Measurements from ENCODE around the gene SLCO2A1. TPM values are rescaled to one million over a fixed set of nuclear protein-coding genes. Genes with fewer than 3 reads are reported as not detected.

SLCO2A1 gene
- total RNA-seq, 1 experiment from 2014 or later = not detected

- no peak for DNase-seq (ENCODE audit: extremely low read depth, low read depth)
These were observed 72.7 kb downstream of the SLCO2A1 start for GRCh38 chr3:133956982-133957381.

DNA sequence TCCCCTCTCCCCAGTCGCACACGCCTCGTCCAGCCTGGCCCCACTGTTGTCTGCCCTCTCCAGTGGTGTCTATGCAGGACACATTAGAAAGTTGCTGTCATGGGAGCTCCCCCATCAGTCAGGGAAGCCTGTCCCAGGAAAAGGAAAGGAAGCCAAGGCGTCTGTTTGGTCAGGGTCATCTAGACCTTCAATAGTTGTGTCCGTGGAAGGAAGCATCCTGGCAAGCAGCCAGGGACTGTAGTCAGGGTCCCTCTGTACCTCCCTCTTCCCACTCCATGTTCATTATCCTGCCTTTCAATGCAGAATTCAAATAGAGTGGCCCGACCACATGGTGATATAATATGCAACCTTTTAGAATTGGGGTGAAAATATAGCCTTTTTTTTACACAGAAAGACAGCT is 73.4 kb downstream of the SLCO2A1 start:
- DNase-seq (ENCODE audit: extremely low read depth, low read depth) = no peak

GRCh38 chr3:133955892-133956291 is 73.8 kb downstream of the SLCO2A1 start:
- no peak for DNase-seq (ENCODE audit: extremely low read depth, low read depth)

GRCh38 chr3:133954717-133955360 is 74.9 kb downstream of the SLCO2A1 start:
- no peak for DNase-seq (ENCODE audit: extremely low read depth, low read depth)

DNA sequence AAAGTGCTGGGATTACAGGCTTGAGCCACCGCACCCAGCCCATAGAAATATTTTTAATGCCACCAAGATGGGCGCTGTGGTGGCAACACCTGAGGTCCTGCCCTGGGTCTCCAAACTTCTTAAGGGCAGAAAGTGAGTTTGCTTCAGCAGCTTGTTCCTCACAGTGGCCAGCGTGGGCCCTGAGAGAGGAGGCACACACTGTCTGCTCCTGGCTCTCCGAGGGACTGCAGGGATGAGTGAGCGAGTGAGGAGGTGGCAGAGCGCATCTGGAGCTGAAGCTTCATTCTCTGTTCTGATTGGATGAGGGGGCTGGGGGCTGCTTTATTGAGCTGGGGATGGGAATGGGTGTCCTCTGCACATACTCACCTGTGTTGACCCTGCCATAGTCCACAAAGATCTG is 76.4 kb downstream of the SLCO2A1 start:
- DNase-seq (ENCODE audit: extremely low read depth, low read depth) = no peak

GRCh38 chr3:133949438-133949837 is 80.3 kb downstream of the SLCO2A1 start:
- no peak for DNase-seq (ENCODE audit: extremely low read depth, low read depth)

DNA sequence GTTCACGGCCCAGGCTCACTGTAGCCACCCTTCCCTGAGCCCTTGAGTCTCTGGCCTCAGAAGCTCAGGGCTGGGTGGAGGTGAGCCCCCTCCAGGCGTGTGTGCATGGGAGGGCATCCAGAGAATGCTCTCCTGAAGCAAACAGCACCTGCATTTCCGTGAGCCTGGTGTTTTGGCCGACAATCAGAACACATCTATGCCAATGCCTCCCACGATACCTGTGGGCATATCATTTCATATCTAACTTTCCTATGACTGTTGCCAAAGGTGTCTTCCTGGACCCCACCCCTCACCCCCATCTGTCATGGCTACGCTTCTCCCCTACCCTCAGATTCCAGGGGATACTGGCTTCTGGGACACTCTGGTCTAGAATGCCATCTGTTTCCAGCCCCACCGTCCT is 80.7 kb downstream of the SLCO2A1 start:
- DNase-seq (ENCODE audit: extremely low read depth, low read depth) = no peak

DNA sequence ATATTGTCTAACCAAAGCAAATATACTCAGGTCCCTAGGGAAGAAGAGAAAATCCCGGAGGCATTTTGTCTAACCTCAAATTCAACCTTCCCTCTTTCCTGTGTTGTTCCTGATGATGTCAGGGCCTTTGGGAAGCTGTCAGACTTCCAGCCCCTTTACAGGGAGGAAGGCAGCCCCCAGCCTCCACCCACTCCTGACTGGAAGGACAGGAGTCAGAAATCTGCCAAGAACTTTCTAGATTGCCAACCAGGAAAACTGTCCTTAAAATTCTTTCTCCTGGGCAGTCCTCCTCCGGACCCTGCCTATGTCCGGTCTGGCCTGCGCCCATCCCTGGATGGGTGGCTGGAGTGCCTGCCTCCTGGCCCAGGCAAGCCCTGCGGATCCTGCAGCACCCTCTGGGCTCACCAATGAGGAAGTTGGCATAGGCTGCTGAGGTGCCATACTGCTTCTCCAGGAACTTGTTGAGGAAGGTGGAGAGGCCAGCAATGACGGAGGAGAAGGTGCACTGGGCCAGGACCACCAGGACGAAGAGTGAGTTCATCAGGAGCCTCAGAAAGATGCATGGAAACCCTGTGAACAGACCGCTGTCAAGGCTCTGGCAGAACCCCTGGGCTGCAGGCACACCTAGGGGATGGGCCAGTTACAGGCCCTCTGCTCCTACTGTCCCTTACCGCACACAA is 81.5 kb downstream of the SLCO2A1 start:
- DNase-seq (ENCODE audit: extremely low read depth, low read depth) = no peak

- DNase-seq (ENCODE audit: extremely low read depth, low read depth) = no peak
These were observed 84.2 kb downstream of the SLCO2A1 start for GRCh38 chr3:133945381-133946095.

DNA sequence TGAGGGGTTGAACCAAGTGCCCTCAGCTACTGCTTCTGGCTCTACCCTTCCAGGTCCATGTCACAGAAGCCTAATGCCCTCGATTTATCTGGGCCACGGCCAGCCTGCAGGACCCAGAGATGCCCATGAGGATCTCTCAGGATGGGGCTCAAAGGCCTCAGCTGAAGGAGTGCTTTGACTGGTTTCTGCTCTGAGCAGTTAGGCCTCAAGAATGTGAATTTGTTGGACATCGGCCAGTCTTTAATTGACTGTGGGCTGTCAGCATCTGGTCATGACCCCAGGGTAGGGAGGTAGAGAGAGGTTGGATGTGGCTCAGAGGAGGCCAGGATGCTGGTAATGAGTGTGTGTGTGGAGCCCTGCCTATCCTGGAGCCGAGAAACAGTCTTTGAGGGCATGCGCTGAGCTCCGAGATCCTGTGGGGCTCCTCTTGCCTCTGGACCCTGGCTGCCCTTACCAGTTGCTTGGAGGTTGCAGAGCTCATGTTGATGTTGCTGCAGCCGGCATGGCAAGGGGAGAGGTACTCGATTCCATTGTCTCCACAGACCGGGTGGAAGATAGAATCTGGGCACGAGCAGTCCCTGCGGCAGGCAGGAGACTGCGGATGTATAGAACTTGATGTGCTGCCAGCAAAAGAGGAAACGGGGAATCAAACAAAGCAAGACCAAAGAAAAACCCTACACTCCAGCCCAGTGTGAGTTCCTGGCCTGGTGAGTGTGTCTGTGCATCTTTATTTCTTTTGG is 84.9 kb downstream of the SLCO2A1 start:
- no peak for DNase-seq (ENCODE audit: extremely low read depth, low read depth)

GRCh38 chr3:133944181-133944580 is 85.5 kb downstream of the SLCO2A1 start:
- no peak for DNase-seq (ENCODE audit: extremely low read depth, low read depth)

- DNase-seq (ENCODE audit: extremely low read depth, low read depth) = no peak
These were observed 86.0 kb downstream of the SLCO2A1 start for GRCh38 chr3:133943639-133944141.

GRCh38 chr3:133943031-133943535 is 86.6 kb downstream of the SLCO2A1 start:
- no peak for DNase-seq (ENCODE audit: extremely low read depth, low read depth)

DNA sequence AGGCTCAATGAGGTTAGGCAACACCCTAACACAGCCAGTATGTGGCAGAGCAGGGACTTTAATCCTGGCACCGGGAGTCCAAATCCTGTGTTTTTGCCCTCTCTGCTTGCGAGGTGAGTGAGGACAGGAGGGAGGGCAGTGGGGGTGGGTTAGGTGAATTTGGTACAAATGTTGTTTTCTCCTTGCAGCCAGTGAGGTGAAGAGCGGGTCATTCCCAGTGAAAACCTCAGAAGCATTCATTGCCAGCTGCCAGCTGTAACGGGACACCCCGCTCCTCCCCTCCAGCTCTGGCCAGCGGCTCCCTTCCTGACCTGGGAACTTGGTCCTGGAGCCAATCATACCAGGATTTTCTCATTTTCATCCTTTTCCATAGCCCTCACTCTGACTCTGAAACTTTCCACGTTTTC is 88.3 kb downstream of the SLCO2A1 start:
- DNase-seq (ENCODE audit: extremely low read depth, low read depth) = no peak

GRCh38 chr3:133940536-133940935 is 89.2 kb downstream of the SLCO2A1 start:
- no peak for DNase-seq (ENCODE audit: extremely low read depth, low read depth)

GRCh38 chr3:133939463-133939835 is 90.3 kb downstream of the SLCO2A1 start:
- no peak for DNase-seq (ENCODE audit: extremely low read depth, low read depth)

GRCh38 chr3:133938770-133939462 is 90.8 kb downstream of the SLCO2A1 start:
- no peak for DNase-seq (ENCODE audit: extremely low read depth, low read depth)

DNA sequence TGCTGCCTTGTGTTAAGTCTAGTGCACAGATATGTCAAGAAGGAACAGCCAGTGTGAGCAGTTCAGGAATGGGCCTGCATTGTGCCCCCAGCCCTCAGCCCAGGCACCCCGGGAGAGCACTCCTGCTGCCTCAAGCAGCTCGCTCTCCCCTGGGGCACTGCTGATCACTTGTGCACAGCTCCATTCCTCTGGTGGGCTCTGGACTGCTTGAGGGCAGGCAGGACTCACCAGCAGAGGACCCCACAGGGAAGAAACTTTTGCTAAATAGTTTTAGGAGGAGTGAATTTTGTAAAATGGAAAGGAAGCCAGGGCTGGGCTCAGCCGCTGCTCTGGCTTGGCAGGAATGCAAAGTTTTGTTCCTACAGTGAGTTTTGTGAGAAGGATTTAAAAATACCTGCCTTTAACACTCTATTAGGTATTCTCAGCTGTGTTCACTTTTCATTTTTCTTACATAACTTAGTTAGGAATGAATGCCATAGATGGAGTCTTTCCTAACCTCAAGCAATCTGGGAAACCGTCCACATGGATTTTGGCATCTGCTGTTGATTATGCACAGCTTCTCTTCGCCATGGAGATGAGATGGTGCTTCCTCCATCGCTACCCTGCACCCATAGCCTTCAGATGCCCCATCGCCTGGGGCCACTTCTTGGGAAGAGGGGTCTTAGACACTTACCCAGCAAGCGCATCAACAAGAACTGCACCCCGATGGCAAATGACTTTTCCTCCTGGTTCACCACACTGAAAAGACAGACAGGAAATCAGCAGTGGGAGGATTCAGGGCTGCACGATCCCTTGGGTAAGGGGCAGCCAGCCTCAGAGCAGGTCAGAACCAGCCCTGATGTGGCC is 91.7 kb downstream of the SLCO2A1 start:
- DNase-seq (ENCODE audit: extremely low read depth, low read depth) = no peak

DNA sequence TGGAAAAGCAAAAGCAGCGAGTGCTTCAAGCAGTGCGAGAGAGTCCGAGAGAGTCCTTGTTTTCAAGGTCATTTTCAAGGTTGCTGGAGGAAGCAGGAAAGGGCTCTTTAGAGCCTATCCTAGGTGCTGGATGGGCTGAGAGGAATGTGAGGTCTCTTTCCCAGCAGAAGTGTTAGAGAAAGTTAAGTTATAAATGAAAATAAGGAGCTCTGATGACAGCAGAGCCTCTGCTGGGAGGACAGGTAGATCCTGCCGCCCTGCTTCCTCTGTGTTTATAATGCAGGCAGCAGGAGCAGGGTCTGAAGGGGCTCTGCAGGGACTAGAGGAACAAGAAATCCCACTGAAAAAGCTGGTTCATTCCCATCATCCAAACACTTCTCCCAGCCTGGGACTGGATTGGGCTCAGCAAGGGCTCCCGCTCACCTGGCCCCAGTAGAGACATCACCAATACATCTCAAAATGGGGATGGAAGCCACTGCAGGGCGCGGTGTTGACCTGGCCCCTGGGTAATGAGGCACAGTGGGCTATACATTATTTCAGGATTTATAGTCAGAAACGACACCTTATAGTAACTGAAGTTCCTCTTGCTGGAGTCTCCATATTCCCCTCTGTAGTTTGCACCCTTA is 92.6 kb downstream of the SLCO2A1 start:
- no peak for DNase-seq (ENCODE audit: extremely low read depth, low read depth)

All from NCI-H460 (cell line).